Adrenal gland (tissue), 5 donors: ENCODE data around the gene GUCA2A.

Experiments used
- POLR2A ChIP-seq, 2 donors: fragments of 450-650 bp; IDR thresholded peaks; one replicate each; pipeline ENCODE4 v1.6.1; 2017; ENCODE audit warnings: antibody characterized with exemption in 2 of 2, mild to moderate bottlenecking in 2 of 2, moderate library complexity in 1 of 2
- TF ChIP-seq, protein P1 (sequence below), 6 experiments: fragments of 450-650 bp in 4 of 6; fragments of 200-600 bp in 2 of 6; sonication (generic) in 1 of 6; IDR thresholded peaks; 1 replicate in 5 of 6; 2 replicates in 1 of 6; pipeline versions ENCODE4 v1.5.1 to v1.8.0; 2016 to 2021; ENCODE audit warnings: antibody characterized with exemption in 6 of 6, mild to moderate bottlenecking in 2 of 6, moderate library complexity in 1 of 6
- donor health status: DM: no; HTN: no; CAD: no.

DNA sequence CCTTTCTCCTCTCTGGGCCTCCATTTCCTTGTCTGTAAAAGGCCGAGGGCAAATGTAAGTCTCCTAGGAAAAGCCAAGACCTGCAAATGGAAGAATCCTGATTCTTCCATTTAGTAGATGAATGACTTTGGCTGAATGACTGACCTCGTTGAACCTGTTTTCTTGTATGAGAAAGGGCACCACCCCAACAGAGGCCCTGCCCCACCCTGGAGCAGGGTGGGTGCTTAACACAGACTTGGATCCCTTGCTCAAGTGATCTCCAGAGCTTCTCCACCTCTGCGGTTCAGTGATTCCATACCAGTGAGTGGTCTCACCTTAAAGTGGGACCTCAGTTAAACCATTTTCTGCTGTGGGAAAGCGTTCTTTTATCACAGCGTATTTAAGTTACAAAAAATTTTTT lies 50.3 kb downstream of the GUCA2A start:
- TF ChIP-seq, protein P1, sequence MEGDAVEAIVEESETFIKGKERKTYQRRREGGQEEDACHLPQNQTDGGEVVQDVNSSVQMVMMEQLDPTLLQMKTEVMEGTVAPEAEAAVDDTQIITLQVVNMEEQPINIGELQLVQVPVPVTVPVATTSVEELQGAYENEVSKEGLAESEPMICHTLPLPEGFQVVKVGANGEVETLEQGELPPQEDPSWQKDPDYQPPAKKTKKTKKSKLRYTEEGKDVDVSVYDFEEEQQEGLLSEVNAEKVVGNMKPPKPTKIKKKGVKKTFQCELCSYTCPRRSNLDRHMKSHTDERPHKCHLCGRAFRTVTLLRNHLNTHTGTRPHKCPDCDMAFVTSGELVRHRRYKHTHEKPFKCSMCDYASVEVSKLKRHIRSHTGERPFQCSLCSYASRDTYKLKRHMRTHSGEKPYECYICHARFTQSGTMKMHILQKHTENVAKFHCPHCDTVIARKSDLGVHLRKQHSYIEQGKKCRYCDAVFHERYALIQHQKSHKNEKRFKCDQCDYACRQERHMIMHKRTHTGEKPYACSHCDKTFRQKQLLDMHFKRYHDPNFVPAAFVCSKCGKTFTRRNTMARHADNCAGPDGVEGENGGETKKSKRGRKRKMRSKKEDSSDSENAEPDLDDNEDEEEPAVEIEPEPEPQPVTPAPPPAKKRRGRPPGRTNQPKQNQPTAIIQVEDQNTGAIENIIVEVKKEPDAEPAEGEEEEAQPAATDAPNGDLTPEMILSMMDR (IDR thresholded peaks at IDR 0.05) = no peak
- no peak for TF ChIP-seq POLR2A (IDR thresholded peaks at IDR 0.05)
